Glutamatergic neuron (in vitro differentiated cells): Measurements from ENCODE around the gene SUSD3. TPM values are rescaled to one million over a fixed set of nuclear protein-coding genes. Genes with fewer than 3 reads are reported as not detected.

Experiments used
- DNase-seq: peaks from one replicate; pipeline ENCODE4 v3.0.0; 2022
- H3K27ac Mint-ChIP-seq: one replicate; pipeline ENCODE4 v1.8.0; 2020; ENCODE audit warnings: mild to moderate bottlenecking, mixed read lengths, inconsistent platforms; ENCODE audit not compliant: unreplicated experiment
- H3K27me3 Mint-ChIP-seq: one replicate; pipeline ENCODE4 v1.8.0; 2020; ENCODE audit warnings: mild to moderate bottlenecking, moderate library complexity, mixed read lengths, inconsistent platforms; ENCODE audit not compliant: unreplicated experiment
- H3K36me3 Mint-ChIP-seq: one replicate; pipeline ENCODE4 v1.8.0; 2020; ENCODE audit warnings: mild to moderate bottlenecking, mixed read lengths, inconsistent platforms; ENCODE audit not compliant: unreplicated experiment
- H3K4me1 Mint-ChIP-seq: one replicate; pipeline ENCODE4 v1.8.0; 2020; ENCODE audit warnings: mild to moderate bottlenecking, low read depth, mixed read lengths, inconsistent platforms; ENCODE audit not compliant: unreplicated experiment
- H3K4me3 Mint-ChIP-seq: one replicate; pipeline ENCODE4 v1.8.0; 2020; ENCODE audit warnings: mild to moderate bottlenecking, mixed read lengths, inconsistent platforms; ENCODE audit not compliant: unreplicated experiment
- H3K9me3 Mint-ChIP-seq: one replicate; pipeline ENCODE4 v1.8.0; 2020; ENCODE audit warnings: mild to moderate bottlenecking, moderate library complexity, mixed read lengths, inconsistent platforms; ENCODE audit not compliant: unreplicated experiment
- CTCF ChIP-seq: fragments of 200-600 bp; sonication (generic); IDR thresholded peaks from one replicate; pipeline ENCODE4 v1.5.0; 2021; ENCODE audit not compliant: partially characterized antibody, unreplicated experiment
- total RNA-seq: library from RNA; stranded (reverse); fragmentation: NEBNext Ultra II Directional; extraction: Animal tissue kit (Norgen Biotek cat#: 25700); gene quantifications from one replicate; pipeline ENCODE4 v1.2.1, GENCODE V29; 2021; ENCODE audit not compliant: unreplicated experiment

The SUSD3 gene
- total RNA-seq, 1 donor from 2014 or later: not detected

- H3K4me3 Mint-ChIP-seq: no peak overlapping the region
- H3K27me3 Mint-ChIP-seq: peaks cover 12% of the 10 kb centered on the region
- H3K36me3 Mint-ChIP-seq: no peaks in the 10 kb centered on the region
- no peak overlapping the region for H3K27ac Mint-ChIP-seq
- peaks cover 10% of the 10 kb centered on the region for H3K9me3 Mint-ChIP-seq
- H3K4me1 Mint-ChIP-seq: peaks cover 10% of the 10 kb centered on the region
- DNase-seq: no peak
- no peak for TF ChIP-seq CTCF
These were observed 672 bp upstream of the SUSD3 start for GRCh38 chr9:93057703-93058354.

GRCh38 chr9:93059011-93059714 lies 662 bp downstream of the SUSD3 start:
- H3K27me3 Mint-ChIP-seq: peaks cover 12% of the 10 kb centered on the region

GRCh38 chr9:93059715-93060578 lies 1.4 kb downstream of the SUSD3 start:
- peaks cover 8% of the 10 kb centered on the region for H3K4me1 Mint-ChIP-seq
- no peaks in the 10 kb centered on the region for H3K36me3 Mint-ChIP-seq
- no peak overlapping the region for H3K4me3 Mint-ChIP-seq
- H3K9me3 Mint-ChIP-seq: peaks cover 7% of the 10 kb centered on the region
- H3K27me3 Mint-ChIP-seq: peaks cover 12% of the 10 kb centered on the region
- no peak overlapping the region for H3K27ac Mint-ChIP-seq
- no peak for DNase-seq
- TF ChIP-seq CTCF: no peak

More at GRCh38 chr9:93059011-93059714, 662 bp downstream of the SUSD3 start:
- Mint-ChIP-seq H3K27ac (no peak overlapping the region), H3K9me3 (peaks cover 7% of the 10 kb centered on the region), H3K4me1 (peaks cover 8% of the 10 kb centered on the region), H3K4me3 (no peak overlapping the region), H3K36me3 (no peaks in the 10 kb centered on the region)
- no peak for DNase-seq
- no peak for TF ChIP-seq CTCF

GRCh38 chr9:93060746-93061259 lies 2.3 kb downstream of the SUSD3 start:
- Mint-ChIP-seq H3K27me3 (peaks cover 12% of the 10 kb centered on the region), H3K4me3 (no peak overlapping the region), H3K4me1 (peaks cover 8% of the 10 kb centered on the region), H3K36me3 (no peaks in the 10 kb centered on the region), H3K27ac (no peak overlapping the region), H3K9me3 (peaks cover 8% of the 10 kb centered on the region)
- no peak for TF ChIP-seq CTCF
- DNase-seq: no peak
